22Rv1 (cell line): ENCODE measurements around the gene INPP5D.
"Not testable (repeated sequence)": the region's sequence is repeated elsewhere in the genome, so short reads cannot be mapped to it uniquely, and the experiment has no call there.

Experiments used
- H3K27ac ChIP-seq: fragments of 450-650 bp; 2 replicates; pipeline ENCODE4 v1.5.1; 2017
- ZFX ChIP-seq: fragments of 450-650 bp; IDR thresholded peaks from 2 replicates; pipeline ENCODE4 v1.6.1; 2017; ENCODE audit warnings: antibody characterized with exemption, borderline replicate concordance
- TF ChIP-seq, protein P1 (sequence below): fragments of 450-650 bp; IDR thresholded peaks from 2 replicates; pipeline ENCODE4 v1.5.1; 2017; ENCODE audit warnings: mild to moderate bottlenecking

Gene INPP5D

DNA sequence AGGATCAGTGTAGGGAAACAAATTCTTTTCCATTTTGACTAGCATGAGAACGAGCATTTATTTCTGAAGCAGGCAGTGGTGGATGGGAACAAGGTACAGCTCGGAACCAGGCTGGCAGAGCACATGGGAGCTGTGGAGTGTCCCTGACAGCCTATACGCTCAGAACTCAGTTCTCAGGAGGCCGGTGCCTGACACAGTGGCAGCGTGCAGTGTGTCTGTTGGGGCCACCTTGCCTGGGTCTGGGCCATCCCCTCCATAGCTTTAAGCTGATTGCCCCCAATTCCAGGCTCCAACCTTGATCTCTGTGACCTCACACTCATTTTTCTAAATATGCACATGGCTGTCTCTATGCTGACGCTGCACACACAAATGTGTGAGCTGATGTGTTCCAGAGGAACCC lies 136.9 kb downstream of the INPP5D start:
- no peak for TF ChIP-seq ZFX
- TF ChIP-seq, protein P1, sequence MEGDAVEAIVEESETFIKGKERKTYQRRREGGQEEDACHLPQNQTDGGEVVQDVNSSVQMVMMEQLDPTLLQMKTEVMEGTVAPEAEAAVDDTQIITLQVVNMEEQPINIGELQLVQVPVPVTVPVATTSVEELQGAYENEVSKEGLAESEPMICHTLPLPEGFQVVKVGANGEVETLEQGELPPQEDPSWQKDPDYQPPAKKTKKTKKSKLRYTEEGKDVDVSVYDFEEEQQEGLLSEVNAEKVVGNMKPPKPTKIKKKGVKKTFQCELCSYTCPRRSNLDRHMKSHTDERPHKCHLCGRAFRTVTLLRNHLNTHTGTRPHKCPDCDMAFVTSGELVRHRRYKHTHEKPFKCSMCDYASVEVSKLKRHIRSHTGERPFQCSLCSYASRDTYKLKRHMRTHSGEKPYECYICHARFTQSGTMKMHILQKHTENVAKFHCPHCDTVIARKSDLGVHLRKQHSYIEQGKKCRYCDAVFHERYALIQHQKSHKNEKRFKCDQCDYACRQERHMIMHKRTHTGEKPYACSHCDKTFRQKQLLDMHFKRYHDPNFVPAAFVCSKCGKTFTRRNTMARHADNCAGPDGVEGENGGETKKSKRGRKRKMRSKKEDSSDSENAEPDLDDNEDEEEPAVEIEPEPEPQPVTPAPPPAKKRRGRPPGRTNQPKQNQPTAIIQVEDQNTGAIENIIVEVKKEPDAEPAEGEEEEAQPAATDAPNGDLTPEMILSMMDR: no peak
- H3K27ac ChIP-seq: no peak overlapping the region

DNA sequence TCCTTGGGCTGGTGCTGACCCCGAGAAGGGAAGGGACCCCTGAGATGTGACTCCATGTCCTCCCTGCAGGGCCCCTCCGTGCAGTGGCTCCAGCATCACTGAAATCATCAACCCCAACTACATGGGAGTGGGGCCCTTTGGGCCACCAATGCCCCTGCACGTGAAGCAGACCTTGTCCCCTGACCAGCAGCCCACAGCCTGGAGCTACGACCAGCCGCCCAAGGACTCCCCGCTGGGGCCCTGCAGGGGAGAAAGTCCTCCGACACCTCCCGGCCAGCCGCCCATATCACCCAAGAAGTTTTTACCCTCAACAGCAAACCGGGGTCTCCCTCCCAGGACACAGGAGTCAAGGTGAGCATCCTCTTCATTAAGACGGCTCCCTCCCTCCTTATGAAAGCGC lies 137.9 kb downstream of the INPP5D start:
- TF ChIP-seq, protein P1: no peak
- TF ChIP-seq ZFX: no peak
- no peak overlapping the region for H3K27ac ChIP-seq

DNA sequence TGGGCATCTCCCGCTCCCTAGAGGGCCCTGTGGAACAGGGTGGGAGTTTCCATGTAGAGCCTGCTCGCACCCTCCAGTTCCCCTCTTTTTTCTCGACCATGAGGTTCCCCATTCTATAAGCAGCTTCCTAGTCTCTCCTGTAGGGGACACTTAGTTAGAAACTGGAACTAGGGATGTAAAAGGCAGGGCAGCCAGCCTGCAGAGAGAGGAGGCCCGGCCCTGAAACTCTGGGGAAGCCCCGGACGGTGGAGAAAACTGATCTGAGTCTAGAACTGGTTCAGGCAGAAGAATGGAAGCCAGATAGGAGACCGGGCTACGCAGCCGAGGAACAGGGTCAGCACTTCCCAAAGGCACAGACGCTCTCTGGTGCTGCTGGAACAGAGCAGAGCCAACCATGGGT lies 139.7 kb downstream of the INPP5D start:
- no peak overlapping the region for H3K27ac ChIP-seq
- TF ChIP-seq, protein P1: no peak
- no peak for TF ChIP-seq ZFX

GRCh38 chr2:233200790-233201189 lies 140.6 kb downstream of the INPP5D start:
- not testable (repeated sequence) for H3K27ac ChIP-seq

GRCh38 chr2:233201258-233202013 lies 141.3 kb downstream of the INPP5D start:
- TF ChIP-seq ZFX: no peak
- TF ChIP-seq, protein P1: no peak

GRCh38 chr2:233202531-233202944 lies 142.4 kb downstream of the INPP5D start:
- H3K27ac ChIP-seq: no peak overlapping the region
- TF ChIP-seq, protein P1: no peak
- TF ChIP-seq ZFX: no peak

More at GRCh38 chr2:233201258-233202013, 141.3 kb downstream of the INPP5D start:
- H3K27ac ChIP-seq: no peak overlapping the region

DNA sequence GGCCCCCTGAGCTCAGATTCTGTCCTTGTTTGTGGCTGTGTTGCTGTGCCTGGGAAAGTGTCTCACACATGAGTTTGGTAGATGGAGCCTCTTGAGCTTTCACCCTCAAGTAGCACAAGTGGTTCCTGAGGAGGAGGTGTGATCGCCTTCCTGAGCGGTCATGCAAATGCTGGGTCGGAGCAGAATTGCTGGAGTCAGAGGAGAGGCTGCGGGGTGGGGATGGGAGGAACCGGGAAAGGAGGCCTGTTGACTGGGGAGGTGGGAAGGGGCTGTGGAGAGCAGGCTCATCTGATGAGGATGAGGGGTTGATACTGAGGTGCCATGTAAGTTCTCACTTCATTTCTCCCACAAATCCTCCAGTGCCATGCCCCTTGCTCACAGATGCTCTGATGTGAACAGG lies 142.9 kb downstream of the INPP5D start:
- no peak for TF ChIP-seq ZFX
- TF ChIP-seq, protein P1: no peak
- H3K27ac ChIP-seq: no peak overlapping the region
